CD4-positive, alpha-beta T cell treated with Interleukin-1 beta for 1 hour (primary cell): ENCODE measurements around the gene HOXD8.

ENCODE experiments used
- DNase-seq, 2 donors: peaks; one replicate each; pipeline ENCODE4 v3.0.0-alpha.2; 2020 to 2022

The HOXD8 gene

DNA sequence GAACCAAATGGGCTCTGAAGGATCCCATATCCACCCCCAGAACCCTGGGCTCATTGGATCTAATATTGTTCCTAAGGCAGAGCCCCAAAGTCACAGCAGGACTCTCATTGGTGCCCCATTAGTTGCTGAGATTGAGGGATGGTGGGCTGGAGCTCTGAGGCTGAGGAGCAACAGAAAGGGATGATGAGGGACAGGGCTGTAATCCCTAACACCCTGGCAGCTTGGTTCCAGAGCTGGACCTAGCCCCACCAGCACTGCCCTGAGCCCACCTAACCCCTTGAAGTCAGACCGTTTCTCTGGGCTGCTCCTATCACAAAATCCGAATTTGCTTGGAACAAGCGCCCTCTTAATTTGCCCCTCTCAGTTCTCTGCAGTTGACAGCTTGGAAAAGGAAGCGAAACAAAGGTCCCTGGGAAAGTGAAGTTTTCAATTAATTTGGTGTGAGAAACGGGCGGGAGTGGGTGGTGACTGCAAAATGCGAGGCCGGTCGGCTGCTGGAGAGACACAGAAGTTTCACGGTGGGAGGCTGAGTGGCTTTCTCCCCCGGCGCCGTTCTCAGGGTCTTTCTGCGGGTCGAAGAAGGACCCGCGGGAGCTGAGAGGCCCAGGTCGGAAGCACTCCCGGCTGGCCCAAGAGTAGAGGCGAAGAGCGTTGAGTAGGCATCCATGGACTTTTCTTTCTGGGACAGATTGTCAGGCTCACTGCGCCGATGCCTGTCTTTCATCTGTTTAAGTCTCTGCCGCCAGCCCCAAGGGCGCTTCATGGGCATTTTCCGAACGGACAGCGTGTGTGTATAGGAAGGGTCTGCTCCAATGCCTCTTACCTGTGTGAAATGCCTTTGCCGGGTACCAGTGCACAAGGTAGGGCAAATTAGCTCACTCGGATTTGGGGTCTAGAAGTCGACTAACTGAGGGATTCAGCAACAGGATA lies 37.9 kb upstream of the HOXD8 start:
- DNase-seq = no peak

DNA sequence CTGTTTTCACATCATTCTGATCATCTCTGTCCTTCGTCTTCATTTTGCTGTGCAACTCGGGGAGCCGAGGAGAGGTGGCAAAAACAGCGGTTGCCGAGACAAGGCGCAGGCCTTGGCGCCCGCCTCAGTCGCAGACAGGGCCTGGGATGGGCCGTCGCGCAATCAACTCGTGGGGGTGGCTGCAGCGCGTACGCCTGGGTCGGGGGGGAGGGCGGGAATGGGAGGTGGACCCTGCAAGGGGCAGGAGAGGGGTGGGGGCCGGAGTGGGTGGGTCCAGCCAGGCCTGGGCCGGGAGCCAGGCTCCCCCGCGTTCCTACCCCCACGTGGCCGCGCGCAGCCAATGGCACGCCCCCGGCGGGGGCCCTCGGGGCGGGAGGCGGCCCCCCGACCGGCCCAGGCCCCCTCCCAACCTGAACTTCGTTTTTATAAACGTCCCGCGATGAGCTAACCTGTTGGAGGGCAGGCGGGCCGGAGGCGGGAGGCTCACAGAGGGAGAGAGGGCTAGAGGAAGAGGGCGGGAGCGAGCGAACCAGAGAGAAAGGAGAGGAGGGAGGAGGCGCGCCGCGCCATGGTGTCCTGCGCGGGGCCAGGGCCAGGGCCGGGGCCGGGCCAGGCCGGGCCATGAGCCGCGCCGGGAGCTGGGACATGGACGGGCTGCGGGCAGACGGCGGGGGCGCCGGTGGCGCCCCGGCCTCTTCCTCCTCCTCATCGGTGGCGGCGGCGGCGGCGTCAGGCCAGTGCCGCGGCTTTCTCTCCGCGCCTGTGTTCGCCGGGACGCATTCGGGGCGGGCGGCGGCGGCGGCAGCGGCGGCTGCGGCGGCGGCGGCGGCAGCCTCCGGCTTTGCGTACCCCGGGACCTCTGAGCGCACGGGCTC lies 37.0 kb upstream of the HOXD8 start, which contains the start of gene HOXD13:
Gene HOXD13, plus strand, starts transcription at position 452 of the 875 bp plus-strand sequence. Its CDS starts 170 bp downstream, at position 622.
- DNase-seq = no peak

DNA sequence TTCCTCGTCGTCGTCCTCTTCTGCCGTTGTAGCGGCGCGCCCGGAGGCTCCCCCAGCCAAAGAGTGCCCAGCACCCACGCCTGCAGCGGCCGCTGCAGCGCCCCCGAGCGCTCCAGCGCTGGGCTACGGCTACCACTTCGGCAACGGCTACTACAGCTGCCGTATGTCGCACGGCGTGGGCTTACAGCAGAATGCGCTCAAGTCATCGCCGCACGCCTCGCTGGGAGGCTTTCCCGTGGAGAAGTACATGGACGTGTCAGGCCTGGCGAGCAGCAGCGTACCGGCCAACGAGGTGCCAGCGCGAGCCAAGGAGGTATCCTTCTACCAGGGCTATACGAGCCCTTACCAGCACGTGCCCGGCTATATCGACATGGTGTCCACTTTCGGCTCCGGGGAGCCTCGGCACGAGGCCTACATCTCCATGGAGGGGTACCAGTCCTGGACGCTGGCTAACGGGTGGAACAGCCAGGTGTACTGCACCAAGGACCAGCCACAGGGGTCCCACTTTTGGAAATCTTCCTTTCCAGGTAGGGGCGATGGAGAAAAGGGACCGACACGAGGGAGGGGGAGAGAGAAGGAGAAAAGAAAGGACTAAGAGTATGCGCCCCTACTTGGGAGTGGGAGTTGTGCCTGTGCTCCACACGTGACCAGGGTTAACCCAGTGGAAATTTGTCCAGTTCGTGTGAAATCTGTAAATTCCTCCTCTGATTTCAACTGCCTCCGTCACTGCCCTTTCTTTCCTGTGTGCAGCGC lies 36.2 kb upstream of the HOXD8 start:
- no peak for DNase-seq

DNA sequence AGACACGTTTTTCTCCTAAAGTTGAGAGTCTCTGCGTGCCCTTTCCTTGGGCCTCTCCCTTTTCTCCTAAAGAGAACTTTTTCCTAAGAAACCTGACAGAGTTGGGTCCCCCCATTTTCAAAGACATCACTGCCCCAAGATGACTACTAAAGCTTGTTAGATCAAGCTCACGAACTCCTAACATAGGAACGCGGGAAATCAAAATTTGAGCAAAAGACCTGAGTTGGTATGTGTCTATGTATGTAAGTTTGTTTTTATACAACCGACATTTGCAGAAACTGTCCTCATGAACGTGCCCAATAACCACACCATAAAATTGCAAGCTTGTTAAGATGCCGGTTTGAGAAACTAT lies 35.6 kb upstream of the HOXD8 start:
- DNase-seq = no peak

DNA sequence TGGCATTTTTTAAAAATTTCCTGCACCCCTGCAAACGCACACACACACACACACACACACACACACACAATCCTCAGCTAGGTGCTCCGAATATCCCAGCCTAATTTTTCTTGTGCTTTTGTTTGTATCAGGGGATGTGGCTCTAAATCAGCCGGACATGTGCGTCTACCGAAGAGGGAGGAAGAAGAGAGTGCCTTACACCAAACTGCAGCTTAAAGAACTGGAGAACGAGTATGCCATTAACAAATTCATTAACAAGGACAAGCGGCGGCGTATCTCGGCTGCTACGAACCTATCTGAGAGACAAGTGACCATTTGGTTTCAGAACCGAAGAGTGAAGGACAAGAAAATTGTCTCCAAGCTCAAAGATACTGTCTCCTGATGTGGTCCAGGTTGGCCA lies 35.2 kb upstream of the HOXD8 start:
- DNase-seq = no peak

DNA sequence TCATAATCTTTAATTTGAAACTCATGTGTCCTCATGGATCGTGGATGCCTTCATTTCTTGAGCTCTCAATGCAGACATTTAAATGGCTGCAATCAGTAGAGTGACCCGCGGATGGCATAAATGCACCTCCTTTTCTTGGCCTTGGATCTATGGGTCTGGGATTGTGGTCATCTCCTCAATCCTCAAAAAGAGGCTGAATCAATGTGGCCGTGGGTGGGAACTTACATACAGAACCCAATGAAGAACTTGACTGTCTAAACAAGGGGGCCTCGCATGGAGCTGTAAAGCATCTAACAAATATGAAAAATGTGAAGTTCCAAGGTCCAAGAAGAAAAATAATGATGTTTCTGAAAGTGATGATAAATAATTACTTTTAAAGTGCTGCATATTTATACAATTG lies 34.1 kb upstream of the HOXD8 start:
- DNase-seq = no peak

DNA sequence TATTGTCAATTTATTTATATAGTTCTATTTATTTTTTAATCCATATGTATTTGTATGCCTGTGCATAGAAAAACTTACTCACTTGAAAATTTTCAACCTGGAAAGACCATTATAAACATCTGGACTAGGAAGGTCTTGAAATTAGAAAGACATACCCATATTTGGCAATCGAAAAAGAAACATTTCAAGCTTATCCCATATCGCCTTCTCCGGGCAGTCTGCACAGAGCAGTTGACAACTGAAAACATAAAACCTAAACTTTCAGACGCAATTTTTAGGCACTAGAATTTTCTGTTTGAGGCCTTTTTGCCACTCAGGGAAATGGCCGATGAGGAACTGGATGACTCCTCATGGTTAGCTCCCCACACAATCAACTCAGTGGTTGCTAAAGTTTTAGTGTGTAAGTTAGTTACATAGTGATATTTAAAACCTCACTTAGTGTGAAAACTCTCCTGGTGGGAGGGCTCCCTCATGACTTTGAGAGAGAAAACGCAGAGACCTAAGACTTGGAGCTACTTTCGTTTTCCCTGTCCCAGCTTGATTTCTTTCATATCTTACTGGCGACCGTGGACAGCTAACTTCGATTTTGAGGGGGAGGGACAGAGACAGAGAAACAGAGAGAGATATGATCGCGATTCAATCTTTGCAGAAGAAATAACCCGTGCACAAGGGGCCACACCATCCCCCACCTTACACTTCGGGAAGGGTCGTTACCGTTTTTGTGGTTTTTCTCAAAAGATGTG lies 33.1 kb upstream of the HOXD8 start:
- no peak for DNase-seq

DNA sequence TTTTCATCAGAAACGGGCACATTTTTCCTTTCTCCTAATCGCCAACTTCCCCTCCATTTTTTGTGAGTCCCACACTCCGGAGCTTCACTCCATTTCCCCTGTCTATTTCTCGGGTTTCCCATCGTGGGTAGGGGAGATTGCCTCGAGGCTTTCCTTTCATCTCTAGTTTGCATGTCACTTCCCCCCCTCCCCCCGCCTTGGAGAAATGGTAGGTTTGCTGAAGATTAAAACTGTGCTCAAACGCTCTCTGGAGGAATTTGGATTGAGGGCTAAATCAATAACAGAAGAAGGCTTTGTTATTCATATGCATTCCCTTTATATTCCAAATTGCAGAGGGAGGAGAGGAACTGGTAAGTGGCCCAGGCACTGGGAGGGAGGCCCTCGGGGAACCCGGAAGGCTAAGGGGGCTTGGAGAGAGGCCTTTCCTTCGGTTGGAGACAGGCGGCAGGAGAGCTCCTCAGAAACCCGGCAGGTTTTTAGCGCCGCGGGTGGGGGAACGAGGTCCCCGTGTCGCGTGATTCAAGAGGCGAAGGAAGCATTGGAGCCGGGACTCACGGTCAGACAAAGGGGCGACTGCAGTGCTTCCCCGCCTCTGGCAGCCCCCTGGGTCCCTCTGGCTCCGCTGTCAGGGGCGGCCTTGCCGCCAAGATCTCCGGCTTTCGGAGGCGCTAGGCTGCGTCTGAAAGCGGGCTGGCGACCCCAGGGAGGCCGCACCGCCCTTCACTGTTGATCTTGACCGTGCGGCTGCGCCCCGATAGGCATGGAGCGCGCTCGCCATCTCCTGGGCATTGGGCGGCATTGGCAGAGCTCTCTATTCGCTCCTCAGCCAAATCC lies 32.3 kb upstream of the HOXD8 start:
- DNase-seq = peak; percentile 56 to 62

DNA sequence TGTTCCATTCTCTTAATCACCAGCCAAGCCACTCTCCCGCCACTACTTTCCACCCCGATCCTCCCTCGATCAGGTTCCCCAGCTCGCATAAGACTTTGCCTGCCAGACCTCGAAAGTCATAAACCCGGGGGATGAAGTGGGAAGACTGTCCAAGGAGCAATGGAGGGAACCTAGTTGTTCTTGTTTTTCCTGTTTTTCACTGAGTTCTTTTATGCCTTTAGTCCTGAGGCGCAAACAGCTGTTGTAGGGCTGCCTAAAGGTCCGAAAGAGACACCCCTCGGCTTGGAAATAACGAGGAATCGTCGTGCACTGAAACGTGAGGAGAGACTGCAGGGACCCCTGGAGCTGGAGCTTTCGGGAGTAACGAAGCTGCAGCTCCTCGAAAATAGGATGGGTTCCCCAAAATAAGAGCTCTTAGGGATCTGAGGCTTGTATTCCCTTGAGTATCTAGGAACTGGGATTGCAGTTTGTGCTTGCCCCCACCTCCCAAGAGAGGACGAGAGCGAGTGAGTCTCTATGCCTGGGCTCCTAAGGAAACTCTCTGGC lies 31.6 kb upstream of the HOXD8 start:
- DNase-seq = no peak

DNA sequence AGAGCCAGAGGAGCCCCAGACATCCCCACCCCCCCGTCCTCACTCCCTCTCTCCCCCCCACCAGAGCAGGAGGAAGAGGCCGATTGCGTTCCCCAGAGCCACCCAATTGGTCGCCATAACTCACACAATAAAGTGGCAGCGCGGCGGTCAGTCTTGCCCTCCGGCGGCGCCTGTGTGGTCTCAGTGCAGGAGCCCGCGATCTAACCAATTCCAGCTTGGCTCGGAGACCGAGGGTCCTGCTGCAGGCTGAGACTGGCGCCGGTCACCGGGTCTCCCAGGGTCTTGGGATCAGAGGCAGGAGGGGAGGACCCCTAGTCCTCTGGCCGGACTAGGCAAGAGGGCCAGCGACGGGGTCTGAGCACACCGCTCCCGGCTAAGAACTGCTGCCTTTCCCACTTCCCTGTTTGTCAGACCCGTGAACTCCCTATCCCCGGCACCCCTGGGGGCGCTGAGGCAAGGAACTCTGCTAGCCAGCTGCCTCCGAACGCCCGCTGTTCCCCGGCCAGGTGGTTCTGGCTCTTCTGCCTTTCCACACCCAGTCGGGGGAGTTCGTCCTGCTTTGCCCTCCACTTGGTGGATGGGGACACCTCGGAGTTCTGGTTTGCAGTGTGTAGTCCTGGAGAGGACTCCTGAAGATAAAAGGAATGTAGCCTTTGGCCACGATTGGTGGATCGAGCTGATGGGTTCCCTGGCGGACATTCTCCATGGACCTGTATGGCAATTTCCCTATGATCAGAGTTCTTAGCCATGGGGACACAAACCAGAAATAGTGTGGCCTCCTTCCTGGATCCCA lies 30.9 kb upstream of the HOXD8 start:
- DNase-seq = no peak

DNA sequence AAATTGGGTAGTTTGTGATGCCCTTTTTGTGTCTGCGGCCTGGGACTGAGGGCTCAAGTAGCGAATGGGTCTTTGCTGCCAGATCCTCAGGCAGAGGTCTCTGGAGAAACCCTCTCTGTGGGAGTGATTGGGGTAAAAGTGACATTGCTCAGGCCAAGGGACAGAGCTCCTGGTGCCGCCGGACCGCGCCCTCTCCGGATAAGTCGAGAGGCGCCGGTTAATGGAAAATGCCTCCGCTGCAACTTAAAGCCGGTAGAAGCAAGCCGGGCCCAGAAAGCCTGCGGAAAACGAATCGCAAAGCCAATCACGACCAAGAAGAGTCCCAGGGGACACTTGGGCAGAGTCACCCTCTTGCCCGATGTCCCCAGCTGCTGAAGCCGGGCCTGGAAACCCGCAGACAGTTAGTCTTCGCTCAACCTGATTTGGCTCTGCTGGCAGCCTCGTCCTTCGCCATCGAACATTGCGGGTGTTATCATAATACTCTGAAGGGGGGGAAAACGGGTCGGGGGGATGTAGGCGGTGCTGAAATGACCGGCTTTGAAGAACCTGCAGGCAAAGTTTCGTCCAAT lies 30.3 kb upstream of the HOXD8 start:
- DNase-seq = no peak

DNA sequence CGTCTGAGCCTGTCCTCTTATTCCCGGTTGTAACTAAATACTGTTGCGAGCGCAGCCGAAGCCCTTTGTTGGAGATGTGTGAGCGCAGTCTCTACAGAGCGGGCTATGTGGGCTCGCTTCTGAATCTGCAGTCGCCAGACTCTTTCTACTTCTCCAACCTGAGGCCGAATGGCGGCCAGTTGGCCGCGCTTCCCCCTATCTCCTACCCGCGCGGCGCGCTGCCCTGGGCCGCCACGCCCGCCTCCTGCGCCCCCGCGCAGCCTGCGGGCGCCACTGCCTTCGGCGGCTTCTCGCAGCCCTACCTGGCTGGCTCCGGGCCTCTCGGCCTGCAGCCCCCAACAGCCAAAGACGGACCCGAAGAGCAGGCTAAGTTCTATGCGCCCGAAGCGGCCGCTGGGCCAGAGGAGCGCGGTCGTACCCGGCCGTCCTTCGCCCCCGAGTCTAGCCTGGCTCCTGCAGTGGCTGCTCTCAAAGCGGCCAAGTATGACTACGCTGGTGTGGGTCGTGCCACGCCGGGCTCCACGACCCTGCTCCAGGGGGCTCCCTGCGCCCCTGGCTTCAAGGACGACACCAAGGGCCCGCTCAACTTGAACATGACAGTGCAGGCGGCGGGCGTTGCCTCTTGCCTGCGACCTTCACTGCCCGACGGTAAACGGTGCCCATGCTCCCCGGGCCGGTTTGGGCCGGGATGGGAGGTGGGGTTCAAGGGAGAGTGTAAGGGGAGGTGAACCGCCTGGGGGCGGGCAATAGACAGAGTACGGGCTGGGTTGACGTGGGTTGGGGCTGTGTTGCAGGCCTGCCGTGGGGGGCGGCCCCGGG lies 29.6 kb upstream of the HOXD8 start, which contains the start of gene HOXD12:
Gene HOXD12, plus strand, starts transcription at position 68 of the 819 bp plus-strand sequence. Its CDS starts 7 bp downstream, at position 75.
- no peak for DNase-seq

DNA sequence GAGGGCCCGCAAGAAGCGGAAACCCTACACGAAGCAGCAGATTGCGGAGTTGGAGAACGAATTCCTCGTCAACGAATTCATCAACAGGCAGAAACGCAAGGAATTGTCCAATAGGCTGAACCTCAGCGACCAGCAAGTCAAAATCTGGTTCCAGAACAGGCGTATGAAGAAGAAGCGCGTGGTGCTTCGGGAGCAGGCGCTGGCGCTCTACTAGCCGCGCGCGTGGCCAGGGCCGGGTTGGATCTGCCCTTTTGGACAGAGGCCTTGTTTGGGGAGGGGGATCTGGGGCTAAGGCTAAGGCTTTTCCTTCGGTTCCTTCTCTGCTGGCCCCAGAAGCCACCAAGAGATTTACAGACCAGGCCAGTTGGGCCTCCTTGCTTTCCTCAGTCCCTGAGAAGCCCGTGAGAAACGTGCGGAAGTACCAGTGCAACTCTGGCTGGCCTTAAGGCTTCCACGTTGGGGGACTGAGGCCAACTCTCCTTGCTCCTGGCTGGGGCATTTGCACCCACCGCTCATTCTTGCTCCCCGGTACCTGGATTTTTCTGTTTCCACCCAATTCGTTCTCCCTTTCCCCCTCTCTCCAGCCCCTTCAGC lies 28.9 kb upstream of the HOXD8 start:
- DNase-seq = no peak

DNA sequence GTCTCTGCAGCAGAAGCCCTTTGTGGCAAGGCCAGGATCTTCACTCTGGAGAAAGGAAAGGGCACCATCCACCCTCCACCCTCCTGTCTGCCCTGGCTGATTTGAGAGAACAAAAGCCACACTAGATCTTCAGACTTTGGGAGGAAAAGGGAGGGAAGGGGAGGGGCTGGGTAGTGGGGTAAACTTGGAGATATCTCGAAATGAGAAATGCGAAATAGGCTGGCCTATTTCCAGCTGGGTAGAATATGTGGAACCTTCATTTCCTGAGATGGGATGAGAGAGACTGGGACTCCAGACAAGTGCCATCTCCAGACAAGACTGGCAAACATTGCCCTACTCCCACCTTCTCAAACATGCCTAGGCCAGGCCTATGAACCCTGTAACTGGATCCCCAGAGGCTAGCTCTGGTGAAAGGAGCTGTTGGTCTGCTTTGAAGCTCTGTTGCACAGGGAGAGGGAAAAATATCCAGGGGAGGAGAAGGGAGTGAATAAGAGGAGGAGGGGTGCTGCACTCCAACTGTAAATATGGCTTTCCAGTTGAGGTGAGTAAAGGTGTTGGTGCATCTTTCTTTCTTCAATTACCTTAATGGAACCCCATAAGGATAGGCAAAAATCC lies 28.2 kb upstream of the HOXD8 start:
- no peak for DNase-seq

DNA sequence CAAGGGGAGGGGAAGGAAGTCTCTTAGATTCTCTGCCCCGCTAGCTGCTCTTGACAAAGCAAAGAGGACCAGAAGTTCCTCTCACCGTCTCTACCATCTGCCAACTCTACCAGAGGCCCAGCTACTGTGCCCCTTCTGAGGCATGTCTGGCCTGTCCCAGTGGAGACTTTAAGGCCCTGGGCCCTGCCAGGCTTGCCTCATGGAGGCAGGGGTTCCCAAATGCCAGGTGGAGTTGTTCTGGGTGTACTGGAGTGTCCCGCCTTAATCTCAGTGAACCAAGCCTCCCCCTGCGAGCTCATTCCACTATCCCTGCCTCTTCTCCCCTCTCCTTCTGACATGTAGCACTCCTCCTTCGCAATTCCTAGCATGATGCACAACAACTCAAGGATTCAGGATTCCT lies 27.7 kb upstream of the HOXD8 start:
- no peak for DNase-seq

DNA sequence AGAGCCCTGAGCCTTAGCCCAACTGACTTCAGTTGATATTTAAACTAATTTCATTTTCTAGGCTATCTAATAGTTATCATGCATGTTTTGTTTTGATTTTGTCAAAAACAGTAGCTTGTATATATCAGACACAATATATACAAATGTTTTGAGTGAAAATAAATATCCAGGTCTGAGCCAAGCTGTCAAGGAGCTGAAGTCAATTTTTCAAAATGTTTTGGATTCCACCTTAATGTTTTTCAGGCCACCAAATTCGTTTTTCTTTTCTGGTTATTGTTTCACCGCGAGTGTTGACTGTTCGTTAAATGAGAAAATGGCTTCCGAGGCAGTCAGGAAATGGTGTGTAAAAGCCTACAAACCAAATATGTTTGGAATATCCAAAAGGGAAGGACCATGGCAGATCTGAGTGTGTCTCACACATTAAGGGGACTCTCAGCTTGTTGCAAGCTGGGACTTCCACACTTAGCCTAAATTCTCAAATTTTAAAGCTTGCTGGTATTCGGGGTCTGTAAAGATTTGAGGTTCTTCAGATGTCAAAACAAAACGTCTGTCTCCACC lies 27.1 kb upstream of the HOXD8 start:
- DNase-seq = no peak

DNA sequence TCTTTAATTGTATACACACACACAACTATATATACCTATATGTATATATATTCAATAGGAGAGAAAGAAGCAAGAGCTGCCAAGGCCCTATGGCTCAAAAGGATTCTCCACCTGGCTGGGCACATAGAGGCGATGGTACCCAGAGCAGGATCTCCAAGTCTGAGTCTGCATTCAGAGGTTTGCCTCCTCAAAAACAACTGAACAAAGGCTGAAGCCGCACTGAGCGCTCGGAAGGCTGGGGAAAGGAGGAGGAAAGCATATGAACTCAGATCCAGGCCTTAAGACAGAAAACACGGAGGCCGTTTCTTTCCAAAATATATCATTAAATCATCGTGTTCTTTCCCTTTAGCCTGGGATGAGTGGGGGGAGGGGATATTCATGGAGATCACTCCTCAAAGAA lies 26.3 kb upstream of the HOXD8 start:
- no peak for DNase-seq
